ENCODE results near the gene INMT. TPM values are rescaled to one million over a fixed set of nuclear protein-coding genes. Genes with fewer than 3 reads are reported as not detected.

The INMT gene
- total RNA-seq, 4 donors from 2014 or later, result 21.3 to 142 (median 100) TPM

GRCh38 chr7:30721211-30721610 is 30.7 kb upstream of the INMT start:
- Histone ChIP-seq H3K27me3 (no peaks in the 10 kb centered on the region), H3K9me3 (peaks cover 0 to 19% (median 0%) of the 10 kb centered on the region in 4 donors), H3K36me3 (no peaks in the 10 kb centered on the region), H3K27ac (no peak overlapping the region), H3K4me3 (no peak overlapping the region), H3K4me1 (no peaks in the 10 kb centered on the region)
- TF ChIP-seq EP300 (IDR thresholded peaks at IDR 0.05) (no peak), POLR2A (IDR thresholded peaks at IDR 0.05) (no peak), CTCF (IDR thresholded peaks at IDR 0.05) (no peak)
- DNase-seq (ENCODE audit: low spot score in 2 of 2), result no peak
- 66 to 71% methylated on average over 1 of the region's 1 CpG for WGBS, 2 donors

GRCh38 chr7:30722187-30722586 is 29.7 kb upstream of the INMT start:
- Histone ChIP-seq H3K4me3 (no peak overlapping the region), H3K36me3 (no peaks in the 10 kb centered on the region), H3K9me3 (peaks cover 0 to 18% (median 0%) of the 10 kb centered on the region in 4 donors), H3K27me3 (no peaks in the 10 kb centered on the region), H3K27ac (no peak overlapping the region), H3K4me1 (no peaks in the 10 kb centered on the region)
- 64 to 82% methylated on average over 2 of the region's 2 CpGs for WGBS, 2 donors
- DNase-seq (ENCODE audit: low spot score in 2 of 2), result no peak
- TF ChIP-seq POLR2A (IDR thresholded peaks at IDR 0.05) (no peak), CTCF (IDR thresholded peaks at IDR 0.05) (no peak), EP300 (IDR thresholded peaks at IDR 0.05) (no peak)

- no peaks in the 10 kb centered on the region for H3K4me1 ChIP-seq
- no peaks in the 10 kb centered on the region for H3K36me3 ChIP-seq
- no peak overlapping the region for H3K4me3 ChIP-seq
- TF ChIP-seq CTCF (IDR thresholded peaks at IDR 0.05), result no peak
- TF ChIP-seq POLR2A (IDR thresholded peaks at IDR 0.05), result no peak
- TF ChIP-seq EP300 (IDR thresholded peaks at IDR 0.05), result no peak
- H3K27me3 ChIP-seq, result no peaks in the 10 kb centered on the region
- no peak for DNase-seq (ENCODE audit: low spot score in 2 of 2)
- no peak overlapping the region for H3K27ac ChIP-seq
- peaks cover 0 to 13% (median 0%) of the 10 kb centered on the region in 4 donors for H3K9me3 ChIP-seq
These were observed 29.3 kb upstream of the INMT start for GRCh38 chr7:30722671-30723070.

- WGBS, 2 donors, result 69 to 76% methylated on average over 4 of the region's 4 CpGs
- H3K27me3 ChIP-seq, result no peaks in the 10 kb centered on the region
- no peaks in the 10 kb centered on the region for H3K4me1 ChIP-seq
- no peaks in the 10 kb centered on the region for H3K36me3 ChIP-seq
- no peak for TF ChIP-seq EP300 (IDR thresholded peaks at IDR 0.05)
- no peak for TF ChIP-seq CTCF (IDR thresholded peaks at IDR 0.05)
- no peak for TF ChIP-seq POLR2A (IDR thresholded peaks at IDR 0.05)
- DNase-seq (ENCODE audit: low spot score in 2 of 2), result no peak
- H3K9me3 ChIP-seq, result peaks cover 0 to 4% (median 0%) of the 10 kb centered on the region in 4 donors
- H3K4me3 ChIP-seq, result no peak overlapping the region
- H3K27ac ChIP-seq, result no peak overlapping the region
These were observed 28.2 kb upstream of the INMT start for GRCh38 chr7:30723776-30724175.

GRCh38 chr7:30726296-30727006 is 25.5 kb upstream of the INMT start:
- no peaks in the 10 kb centered on the region for H3K27me3 ChIP-seq
- H3K9me3 ChIP-seq, result no peaks in the 10 kb centered on the region
- 91 to 96% methylated on average over 7 of the region's 7 CpGs for WGBS, 2 donors
- TF ChIP-seq EP300 (IDR thresholded peaks at IDR 0.05), result no peak
- no peaks in the 10 kb centered on the region for H3K36me3 ChIP-seq
- H3K27ac ChIP-seq, result no peak overlapping the region
- H3K4me1 ChIP-seq, result no peaks in the 10 kb centered on the region
- DNase-seq (ENCODE audit: low spot score in 2 of 2), result no peak
- no peak overlapping the region for H3K4me3 ChIP-seq
